ENCODE data around the gene SOCS1.

Gene SOCS1

DNA sequence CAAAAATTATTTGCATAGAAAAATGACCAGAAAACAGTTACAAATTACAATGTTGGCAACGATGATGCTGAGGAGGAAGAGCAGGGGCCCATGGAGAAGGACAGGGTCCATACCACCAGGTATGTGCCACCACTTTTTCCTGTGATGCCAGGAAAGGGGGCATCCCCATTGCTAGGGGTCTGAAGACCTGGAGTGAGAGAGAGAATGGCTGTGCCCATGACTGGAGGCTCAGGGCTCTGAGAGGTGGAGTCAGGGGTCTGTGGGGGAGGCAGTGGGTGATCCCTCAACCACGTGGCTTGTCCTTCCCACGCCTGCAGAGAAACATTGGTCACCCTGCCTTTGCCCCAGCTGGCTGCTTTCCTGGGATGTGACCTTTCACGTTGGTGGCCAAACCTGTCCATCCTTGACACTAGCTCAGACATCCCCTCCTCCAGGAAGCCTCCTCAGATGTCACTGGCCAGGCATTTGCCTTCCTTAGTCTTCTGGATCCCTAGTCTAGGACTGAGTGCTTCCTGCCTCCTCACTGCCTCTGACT, 51.4 kb downstream of the SOCS1 start:
- DNase-seq (ENCODE audit: low read depth in 2 of 2) = no peak

Data from stimulated activated CD8-positive, alpha-beta memory T cell treated with anti-CD3 and anti-CD28 coated beads, Interleukin-15, amount 100 ng/mL, for 48 hours (primary cell).